Keratinocyte (primary cell): ENCODE results near the gene OXSR1.
"Not testable (repeated sequence)": the region's sequence is repeated elsewhere in the genome, so short reads cannot be mapped to it uniquely, and the experiment has no call there.

Experiments used
- CTCF ChIP-seq, 3 experiments: IDR thresholded peaks in 1 of 3; conservative IDR thresholded peaks in 1 of 3; optimal IDR thresholded peaks in 1 of 3; 2 replicates in 2 of 3; 3 replicates in 1 of 3; pipeline versions ENCODE3 to v1.5.1; 2011; ENCODE audit warnings: low read length in 3 of 3, mild to moderate bottlenecking in 3 of 3, moderate library complexity in 2 of 3, control low read depth in 1 of 3, inconsistent platforms in 1 of 3; ENCODE audit not compliant: insufficient read depth in 2 of 3; ENCODE audit errors: extremely low read depth in 1 of 3
- EZH2 ChIP-seq: IDR thresholded peaks from one replicate; pipeline ENCODE4 v1.6.1; 2012; ENCODE audit warnings: inconsistent platforms, mild to moderate bottlenecking, low read length, moderate library complexity

GRCh38 chr3:38202931-38203330 is 37.6 kb downstream of the OXSR1 start:
- not testable (repeated sequence) for TF ChIP-seq EZH2; CTCF (optimal IDR thresholded peaks at IDR 0.05 in 1 of 3, IDR thresholded peaks at IDR 0.05 in 1 of 3, conservative IDR thresholded peaks at IDR 0.05 in 1 of 3; ENCODE audit: extremely low read depth in 1 of 3, insufficient read depth in 2 of 3, low read length in 3 of 3)
